SK-N-SH (cell line): ENCODE data around the gene TMEM132D. TPM values are rescaled to one million over a fixed set of nuclear protein-coding genes. Genes with fewer than 3 reads are reported as not detected.

Source experiments
- CTCF ChIA-PET: fragments of 300-600, 350-600 bp; formaldehyde crosslinking; extraction: SDS; loops from one replicate; lab custom pipeline; 2021; lab: Yijun Ruan, JAX
- POLR2A ChIA-PET: fragments of 350-600 bp; sonication (Branson Sonifier 250); formaldehyde crosslinking; extraction: SDS; loops from one replicate; lab custom pipeline; 2020; ENCODE audit warnings: antibody characterized with exemption, inconsistent platforms; lab: Yijun Ruan, JAX
- DNase-seq: peaks from one replicate; pipeline ENCODE4 v3.0.0; 2012
- H2AFZ ChIP-seq: fragments of 200-600 bp; sonication (generic); 2 replicates; pipeline ENCODE4 v1.8.1; 2016; ENCODE audit warnings: antibody characterized with exemption, mild to moderate bottlenecking, low read depth
- H3F3A ChIP-seq: fragments of 200-600 bp; sonication (generic); replicated peaks from 2 replicates; pipeline ENCODE3; 2016; ENCODE audit warnings: antibody characterized with exemption, mild to moderate bottlenecking; ENCODE audit not compliant: insufficient read depth
- H3K27ac ChIP-seq, 2 experiments: fragments of 200-500 bp in 1 of 2; fragments of 200-600 bp in 1 of 2; sonication (Bioruptor generic) in 1 of 2; sonication (generic), shearing (Covaris generic) in 1 of 2; 2 replicates each; pipeline versions ENCODE4 v1.5.1 to v1.6.1; 2014 to 2016; ENCODE audit warnings: low read depth in 2 of 2, inconsistent platforms in 1 of 2, low read length in 1 of 2, mild to moderate bottlenecking in 1 of 2, mixed read lengths in 1 of 2
- H3K27me3 ChIP-seq: fragments of 200-600 bp; sonication (generic), shearing (Covaris generic); 2 replicates; pipeline ENCODE4 v1.6.1; 2016; ENCODE audit warnings: mixed run types; ENCODE audit not compliant: insufficient read depth
- H3K36me3 ChIP-seq, 2 experiments: fragments of 200-500 bp in 1 of 2; fragments of 200-600 bp in 1 of 2; sonication (Bioruptor generic) in 1 of 2; sonication (generic) in 1 of 2; replicated peaks in 1 of 2; 2 replicates each; pipeline versions ENCODE3 to v1.5.1; 2014 to 2016; ENCODE audit warnings: low read length in 1 of 2, mild to moderate bottlenecking in 1 of 2; ENCODE audit not compliant: insufficient read depth in 2 of 2, control insufficient read depth in 1 of 2
- H3K4me1 ChIP-seq, 2 experiments: fragments of 200-500 bp in 1 of 2; fragments of 200-600 bp in 1 of 2; sonication (Bioruptor generic) in 1 of 2; sonication (generic), shearing (Covaris generic) in 1 of 2; 2 replicates each; pipeline versions ENCODE4 v1.5.1 to v1.6.1; 2014 to 2016; ENCODE audit warnings: low read depth in 1 of 2, low read length in 1 of 2, mixed run types in 1 of 2; ENCODE audit not compliant: insufficient read depth in 2 of 2, control insufficient read depth in 1 of 2
- H3K4me2 ChIP-seq: fragments of 200-600 bp; sonication (generic), shearing (Covaris generic); 2 replicates; pipeline ENCODE4 v1.6.1; 2017; ENCODE audit warnings: mixed run types
- H3K4me3 ChIP-seq, 2 experiments: fragments of 200-500 bp in 1 of 2; fragments of 200-600 bp in 1 of 2; sonication (Bioruptor generic) in 1 of 2; sonication (generic), shearing (Covaris generic) in 1 of 2; 2 replicates each; pipeline versions ENCODE4 v1.5.1 to v1.8.1; 2014 to 2016; ENCODE audit warnings: low read depth in 2 of 2, inconsistent platforms in 1 of 2, low read length in 1 of 2, mild to moderate bottlenecking in 1 of 2, mixed read lengths in 1 of 2, moderate library complexity in 1 of 2
- H3K79me2 ChIP-seq: fragments of 200-600 bp; sonication (generic); 2 replicates; pipeline ENCODE4 v1.8.1; 2017; ENCODE audit warnings: mild to moderate bottlenecking; ENCODE audit not compliant: insufficient read depth
- H3K9ac ChIP-seq: fragments of 200-600 bp; sonication (generic); 2 replicates; pipeline ENCODE4 v1.6.1; 2017; ENCODE audit warnings: mixed run types
- H3K9me2 ChIP-seq: fragments of 200-600 bp; sonication (generic); 2 replicates; pipeline ENCODE4 v1.6.1; 2017; ENCODE audit warnings: mixed run types
- H3K9me3 ChIP-seq: fragments of 200-600 bp; sonication (generic); 2 replicates; pipeline ENCODE4 v1.6.1; 2017; ENCODE audit warnings: mixed run types, mild to moderate bottlenecking, moderate library complexity
- H4K20me1 ChIP-seq: fragments of 200-600 bp; sonication (generic); 2 replicates; pipeline ENCODE4 v1.6.1; 2017; ENCODE audit warnings: mild to moderate bottlenecking, mixed run types; ENCODE audit not compliant: insufficient read depth
- CHD2 ChIP-seq: fragments of 150-350 bp; IDR thresholded peaks from 2 replicates; pipeline ENCODE4 v1.6.1; 2018; ENCODE audit warnings: low read length; ENCODE audit not compliant: partially characterized antibody
- GABPA ChIP-seq: IDR thresholded peaks from 2 replicates; pipeline ENCODE4 v1.4.0; 2012; ENCODE audit warnings: low read depth, mild to moderate bottlenecking
- GATA2 ChIP-seq: sonication (generic); formaldehyde crosslinking; IDR thresholded peaks from 2 replicates; pipeline ENCODE4 v1.5.0; 2020; ENCODE audit warnings: mild to moderate bottlenecking, missing genetic modification reagents
- IRF3 ChIP-seq: fragments of 150-350 bp; IDR thresholded peaks from 2 replicates; pipeline ENCODE4 v1.6.1; 2016; ENCODE audit warnings: mild to moderate bottlenecking, low read depth, low read length
- MEF2A ChIP-seq: IDR thresholded peaks from 2 replicates; pipeline ENCODE4 v1.4.0; 2012; ENCODE audit warnings: low read depth, borderline replicate concordance
- MXI1 ChIP-seq: IDR thresholded peaks from 2 replicates; pipeline ENCODE4 v1.6.1; 2012; ENCODE audit warnings: mild to moderate bottlenecking, low read depth, low read length, improper control_type of control experiment
- NFIC ChIP-seq: IDR thresholded peaks from 2 replicates; pipeline ENCODE4 v1.4.0; 2012; ENCODE audit warnings: borderline replicate concordance
- NRF1 ChIP-seq: IDR thresholded peaks from 2 replicates; pipeline ENCODE4 v1.6.1; 2012; ENCODE audit warnings: low read depth, mild to moderate bottlenecking, low read length
- POLR2AphosphoS5 ChIP-seq: IDR thresholded peaks from 2 replicates; pipeline ENCODE4 v1.6.1; 2012; ENCODE audit warnings: low read depth, low read length
- RAD21 ChIP-seq: IDR thresholded peaks from 2 replicates; pipeline ENCODE4 v1.6.1; 2012; ENCODE audit warnings: mild to moderate bottlenecking, low read length
- RXRA ChIP-seq: IDR thresholded peaks from 2 replicates; pipeline ENCODE4 v1.4.0; 2012; ENCODE audit warnings: low read depth, mild to moderate bottlenecking, borderline replicate concordance
- SIN3A ChIP-seq: IDR thresholded peaks from 2 replicates; pipeline ENCODE4 v1.6.1; 2012; ENCODE audit warnings: low read depth, mild to moderate bottlenecking, low read length, moderate library complexity, borderline replicate concordance
- TAF1 ChIP-seq: IDR thresholded peaks from 2 replicates; pipeline ENCODE4 v1.6.1; 2012; ENCODE audit warnings: low read depth, mild to moderate bottlenecking, low read length, moderate library complexity, borderline replicate concordance
- TEAD4 ChIP-seq: IDR thresholded peaks from 2 replicates; pipeline ENCODE4 v1.4.0; 2012; ENCODE audit warnings: mild to moderate bottlenecking, borderline replicate concordance; ENCODE audit not compliant: insufficient read depth
- YY1 ChIP-seq: IDR thresholded peaks from 2 replicates; pipeline ENCODE4 v1.4.0; 2012; ENCODE audit warnings: low read depth, mild to moderate bottlenecking
- WGBS: methylation state at CpG from one replicate; pipeline ENCODE4 v1.1.6; 2017; ENCODE audit warnings: low lambda C conversion rate; 5-methylcytosine and 5-hydroxymethylcytosine counted together
- polyA plus RNA-seq, 3 experiments: library from polyadenylated mRNA; depleted of rRNA; stranded (reverse); fragments of >200 nt; gene quantifications; 2 replicates each; pipeline ENCODE4 v1.2.3, GENCODE V29; 2012
- TF ChIP-seq, protein P1 (sequence below): IDR thresholded peaks from 2 replicates; pipeline ENCODE4 v1.4.0; 2012; ENCODE audit warnings: low read depth
- TF ChIP-seq, protein P2 (sequence below): fragments of 200-600 bp; sonication (generic); IDR thresholded peaks from 2 replicates; pipeline ENCODE4 v1.6.1; 2017; ENCODE audit warnings: antibody characterized with exemption, mild to moderate bottlenecking, moderate library complexity
- TF ChIP-seq, protein P3 (sequence below): IDR thresholded peaks from 2 replicates; pipeline ENCODE4 v1.4.0; 2012; ENCODE audit warnings: low read depth, borderline replicate concordance
- TF ChIP-seq, protein P4 (sequence below): fragments of 150-350 bp; IDR thresholded peaks from 2 replicates; pipeline ENCODE4 v1.6.1; 2017; ENCODE audit warnings: antibody characterized with exemption, low read length, low read depth, borderline replicate concordance

Gene TMEM132D
- polyA plus RNA-seq, 1 of the 3 experiments (the other 2 are of a cell fraction), result not detected

DNA sequence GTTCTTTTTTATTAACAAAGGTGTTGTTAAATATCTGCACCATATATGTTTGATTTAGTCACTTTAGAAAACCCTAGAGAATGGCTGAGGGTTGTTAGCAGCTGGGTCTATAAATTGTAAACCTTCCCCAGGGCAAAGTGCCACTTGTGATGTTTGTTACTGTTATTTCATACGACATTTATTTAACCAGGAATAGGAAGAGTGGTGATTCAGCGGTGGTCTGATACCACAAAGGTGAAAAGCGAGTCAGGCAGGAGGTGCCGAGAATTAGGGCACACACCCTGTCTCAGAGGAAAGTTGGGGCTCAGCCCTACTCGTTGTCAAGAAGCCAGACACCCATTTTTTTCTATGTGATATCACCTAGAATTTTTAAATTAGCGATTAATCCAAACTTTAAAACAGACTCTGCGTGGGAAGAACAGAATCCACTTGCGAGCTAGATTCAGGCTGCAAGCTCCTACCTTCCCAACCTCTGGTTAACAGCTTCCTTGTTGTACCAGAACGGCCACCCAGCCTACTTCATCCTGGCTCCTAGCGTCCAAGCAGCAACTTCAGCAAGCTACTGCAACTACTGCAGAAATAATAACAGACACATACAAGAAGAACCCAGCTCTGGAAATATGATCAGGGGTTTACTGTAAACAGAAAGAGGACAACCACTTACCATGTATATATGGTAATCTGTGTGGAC lies 126.7 kb downstream of the TMEM132D start:
- Histone ChIP-seq H3K36me3 (no peaks in the 10 kb centered on the region), H3K9ac (no peak overlapping the region), H3K27me3 (no peaks in the 10 kb centered on the region), H3K79me2 (no peaks in the 10 kb centered on the region), H3K9me2 (no peaks in the 10 kb centered on the region), H2AFZ (no peak overlapping the region), H3F3A (no peaks in the 10 kb centered on the region), H3K9me3 (peaks cover under 1% of the 10 kb centered on the region; the same call in 1 of the 2 replicates), H3K4me1 (no peaks in the 10 kb centered on the region), H3K27ac (no peak overlapping the region), H4K20me1 (no peaks in the 10 kb centered on the region), H3K4me3 (no peak overlapping the region), H3K4me2 (no peak overlapping the region)
- TF ChIP-seq POLR2AphosphoS5 (no peak), MXI1 (no peak), NRF1 (no peak), RAD21 (no peak), TAF1 (no peak), CHD2 (no peak), NFIC (no peak), TEAD4 (no peak), GABPA (no peak), YY1 (no peak), IRF3 (no peak), MEF2A (no peak), GATA2 (no peak), SIN3A (no peak), RXRA (no peak)
- TF ChIP-seq, protein P1, sequence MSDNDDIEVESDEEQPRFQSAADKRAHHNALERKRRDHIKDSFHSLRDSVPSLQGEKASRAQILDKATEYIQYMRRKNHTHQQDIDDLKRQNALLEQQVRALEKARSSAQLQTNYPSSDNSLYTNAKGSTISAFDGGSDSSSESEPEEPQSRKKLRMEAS, result no peak
- TF ChIP-seq, protein P2, sequence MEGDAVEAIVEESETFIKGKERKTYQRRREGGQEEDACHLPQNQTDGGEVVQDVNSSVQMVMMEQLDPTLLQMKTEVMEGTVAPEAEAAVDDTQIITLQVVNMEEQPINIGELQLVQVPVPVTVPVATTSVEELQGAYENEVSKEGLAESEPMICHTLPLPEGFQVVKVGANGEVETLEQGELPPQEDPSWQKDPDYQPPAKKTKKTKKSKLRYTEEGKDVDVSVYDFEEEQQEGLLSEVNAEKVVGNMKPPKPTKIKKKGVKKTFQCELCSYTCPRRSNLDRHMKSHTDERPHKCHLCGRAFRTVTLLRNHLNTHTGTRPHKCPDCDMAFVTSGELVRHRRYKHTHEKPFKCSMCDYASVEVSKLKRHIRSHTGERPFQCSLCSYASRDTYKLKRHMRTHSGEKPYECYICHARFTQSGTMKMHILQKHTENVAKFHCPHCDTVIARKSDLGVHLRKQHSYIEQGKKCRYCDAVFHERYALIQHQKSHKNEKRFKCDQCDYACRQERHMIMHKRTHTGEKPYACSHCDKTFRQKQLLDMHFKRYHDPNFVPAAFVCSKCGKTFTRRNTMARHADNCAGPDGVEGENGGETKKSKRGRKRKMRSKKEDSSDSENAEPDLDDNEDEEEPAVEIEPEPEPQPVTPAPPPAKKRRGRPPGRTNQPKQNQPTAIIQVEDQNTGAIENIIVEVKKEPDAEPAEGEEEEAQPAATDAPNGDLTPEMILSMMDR, result no peak
- TF ChIP-seq, protein P3, sequence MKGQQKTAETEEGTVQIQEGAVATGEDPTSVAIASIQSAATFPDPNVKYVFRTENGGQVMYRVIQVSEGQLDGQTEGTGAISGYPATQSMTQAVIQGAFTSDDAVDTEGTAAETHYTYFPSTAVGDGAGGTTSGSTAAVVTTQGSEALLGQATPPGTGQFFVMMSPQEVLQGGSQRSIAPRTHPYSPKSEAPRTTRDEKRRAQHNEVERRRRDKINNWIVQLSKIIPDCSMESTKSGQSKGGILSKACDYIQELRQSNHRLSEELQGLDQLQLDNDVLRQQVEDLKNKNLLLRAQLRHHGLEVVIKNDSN, result no peak
- TF ChIP-seq, protein P4, sequence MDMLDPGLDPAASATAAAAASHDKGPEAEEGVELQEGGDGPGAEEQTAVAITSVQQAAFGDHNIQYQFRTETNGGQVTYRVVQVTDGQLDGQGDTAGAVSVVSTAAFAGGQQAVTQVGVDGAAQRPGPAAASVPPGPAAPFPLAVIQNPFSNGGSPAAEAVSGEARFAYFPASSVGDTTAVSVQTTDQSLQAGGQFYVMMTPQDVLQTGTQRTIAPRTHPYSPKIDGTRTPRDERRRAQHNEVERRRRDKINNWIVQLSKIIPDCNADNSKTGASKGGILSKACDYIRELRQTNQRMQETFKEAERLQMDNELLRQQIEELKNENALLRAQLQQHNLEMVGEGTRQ, result no peak
- ChIA-PET POLR2A (no interaction called here), CTCF (no interaction called here)
- no peak for DNase-seq
- WGBS, result 28% methylated on average over 10 of the region's 10 CpGs
